GM23338 (cell line): ENCODE measurements around the gene DUSP21. TPM values are rescaled to one million over a fixed set of nuclear protein-coding genes. Genes with fewer than 3 reads are reported as not detected.

Experiments used
- ATAC-seq: fragments of 200-7000 bp; cut with Tn5 transposase; 3 replicates; pipeline ENCODE4 v1.9.1; 2020
- DNase-seq: peaks from one replicate; pipeline ENCODE4 v3.0.0-alpha.2; 2015; ENCODE audit warnings: low spot score
- H2AFZ ChIP-seq: fragments of 200-600 bp; sonication (generic); 2 replicates; pipeline ENCODE4 v1.8.0; 2016; ENCODE audit warnings: antibody characterized with exemption, mild to moderate bottlenecking, moderate library complexity
- H3F3A ChIP-seq: fragments of 200-600 bp; sonication (generic); replicated peaks from 2 replicates; pipeline ENCODE4 v1.8.0; 2017; ENCODE audit warnings: antibody characterized with exemption, mixed run types, low read depth
- H3K27ac ChIP-seq: fragments of 200-600 bp; sonication (generic); 2 replicates; pipeline ENCODE4 v1.6.1; 2016; ENCODE audit warnings: low read depth
- H3K27me3 ChIP-seq: fragments of 200-600 bp; sonication (generic); 2 replicates; pipeline ENCODE4 v1.8.0; 2016; ENCODE audit warnings: mild to moderate bottlenecking, mixed run types, moderate library complexity; ENCODE audit not compliant: insufficient read depth
- H3K36me3 ChIP-seq: fragments of 200-600 bp; sonication (generic); 2 replicates; pipeline ENCODE4 v1.8.0; 2016; ENCODE audit warnings: mild to moderate bottlenecking; ENCODE audit not compliant: insufficient read depth
- H3K4me1 ChIP-seq: fragments of 200-600 bp; sonication (generic); 2 replicates; pipeline ENCODE4 v1.8.0; 2016; ENCODE audit warnings: mild to moderate bottlenecking, moderate library complexity; ENCODE audit not compliant: insufficient read depth
- H3K4me2 ChIP-seq: fragments of 200-600 bp; sonication (generic); 2 replicates; pipeline ENCODE4 v1.7.1; 2017; ENCODE audit warnings: mixed run types
- H3K4me3 ChIP-seq: fragments of 200-600 bp; sonication (generic); 2 replicates; pipeline ENCODE4 v1.6.1; 2016; ENCODE audit warnings: mixed run types
- H3K79me2 ChIP-seq: fragments of 200-600 bp; sonication (generic); replicated peaks from 2 replicates; pipeline ENCODE4 v1.8.0; 2017; ENCODE audit warnings: mild to moderate bottlenecking; ENCODE audit not compliant: insufficient read depth
- H3K9me2 ChIP-seq: fragments of 200-600 bp; sonication (generic); 2 replicates; pipeline ENCODE4 v1.8.0; 2017; ENCODE audit not compliant: insufficient read depth
- H4K20me1 ChIP-seq: fragments of 200-600 bp; sonication (generic); replicated peaks from 2 replicates; pipeline ENCODE4 v1.8.0; 2017; ENCODE audit warnings: mild to moderate bottlenecking; ENCODE audit not compliant: insufficient read depth
- H3K27ac Mint-ChIP-seq: 2 replicates; pipeline ENCODE4 v1.8.0; 2020; ENCODE audit warnings: inconsistent platforms, mild to moderate bottlenecking, moderate library complexity, mixed read lengths
- H3K27me3 Mint-ChIP-seq: 3 replicates; pipeline ENCODE4 v1.8.0; 2022; ENCODE audit warnings: low read depth, mild to moderate bottlenecking, moderate library complexity, mixed read lengths, inconsistent platforms; ENCODE audit not compliant: insufficient read depth, poor library complexity
- H3K36me3 Mint-ChIP-seq: 3 replicates; pipeline ENCODE4 v1.8.0; 2021; ENCODE audit warnings: low read depth, mild to moderate bottlenecking, inconsistent platforms, moderate library complexity, mixed read lengths
- H3K4me1 Mint-ChIP-seq: 3 replicates; pipeline ENCODE4 v1.8.0; 2020; ENCODE audit warnings: mild to moderate bottlenecking, inconsistent platforms, mixed read lengths
- H3K4me3 Mint-ChIP-seq: 3 replicates; pipeline ENCODE4 v1.8.0; 2021; ENCODE audit warnings: moderate library complexity, mild to moderate bottlenecking, inconsistent platforms, mixed read lengths
- H3K9me3 Mint-ChIP-seq: 3 replicates; pipeline ENCODE4 v1.8.0; 2020; ENCODE audit warnings: moderate library complexity, mild to moderate bottlenecking, inconsistent platforms, mixed read lengths
- CREB1 ChIP-seq: fragments of 250-450 bp; sonication (Bioruptor Pico); IDR thresholded peaks from 2 replicates; pipeline ENCODE4 v1.5.0; 2020; ENCODE audit warnings: low read depth, mild to moderate bottlenecking, moderate library complexity
- EZH2 ChIP-seq: fragments of 200-600 bp; sonication (generic); IDR thresholded peaks from one replicate; pipeline ENCODE4 v1.8.0; 2017; ENCODE audit warnings: antibody characterized with exemption, mild to moderate bottlenecking, low read depth; ENCODE audit not compliant: unreplicated experiment
- JUNB ChIP-seq: IDR thresholded peaks from one replicate; pipeline ENCODE4 v1.6.1; 2016; ENCODE audit warnings: antibody characterized with exemption; ENCODE audit not compliant: unreplicated experiment
- NANOG ChIP-seq: IDR thresholded peaks from 2 replicates; pipeline ENCODE4 v1.6.1; 2016; ENCODE audit warnings: antibody characterized with exemption, borderline replicate concordance
- POLR2AphosphoS5 ChIP-seq: IDR thresholded peaks from 2 replicates; pipeline ENCODE4 v1.6.1; 2016; ENCODE audit warnings: antibody characterized with exemption, low read depth
- STAT1 ChIP-seq: IDR thresholded peaks from one replicate; pipeline ENCODE4 v1.6.1; 2016; ENCODE audit warnings: antibody characterized with exemption; ENCODE audit not compliant: unreplicated experiment
- ZNF331 ChIP-seq: fragments of 250-450 bp; sonication (Bioruptor Pico); IDR thresholded peaks from 2 replicates; pipeline ENCODE4 v1.5.0; 2020; ENCODE audit warnings: low read depth, mild to moderate bottlenecking, moderate library complexity
- polyA plus RNA-seq: library from polyadenylated mRNA; unstranded; fragments of >200 nt; fragmentation: Nextera tagmentation; extraction: Ambion mirVana; gene quantifications from 2 replicates; pipeline ENCODE4 v1.2.1, GENCODE V29; 2016
- total RNA-seq: library from RNA; depleted of rRNA; stranded (reverse); fragments of >200 nt; shearing (Covaris generic); gene quantifications from 2 replicates; pipeline ENCODE4 v1.2.3, GENCODE V29; 2014
- TF ChIP-seq, protein P1 (sequence below), 2 experiments: fragments of 200-600 bp in 1 of 2; sonication (generic) in 1 of 2; conservative IDR thresholded peaks; 2 replicates each; pipeline versions ENCODE4 v1.5.1 to v1.6.1; 2016 to 2017; ENCODE audit warnings: antibody characterized with exemption in 2 of 2, low read depth in 2 of 2, mild to moderate bottlenecking in 2 of 2, moderate library complexity in 1 of 2
- TF ChIP-seq, protein P2 (sequence below): IDR thresholded peaks from one replicate; pipeline ENCODE4 v1.6.1; 2018; ENCODE audit warnings: antibody characterized with exemption; ENCODE audit not compliant: unreplicated experiment
- TF ChIP-seq, protein P3 (sequence below): IDR thresholded peaks from 2 replicates; pipeline ENCODE4 v1.6.1; 2016; ENCODE audit warnings: antibody characterized with exemption

Gene DUSP21
- total and polyA plus RNA-seq, 2 experiments from 2014 or later = not detected

DNA sequence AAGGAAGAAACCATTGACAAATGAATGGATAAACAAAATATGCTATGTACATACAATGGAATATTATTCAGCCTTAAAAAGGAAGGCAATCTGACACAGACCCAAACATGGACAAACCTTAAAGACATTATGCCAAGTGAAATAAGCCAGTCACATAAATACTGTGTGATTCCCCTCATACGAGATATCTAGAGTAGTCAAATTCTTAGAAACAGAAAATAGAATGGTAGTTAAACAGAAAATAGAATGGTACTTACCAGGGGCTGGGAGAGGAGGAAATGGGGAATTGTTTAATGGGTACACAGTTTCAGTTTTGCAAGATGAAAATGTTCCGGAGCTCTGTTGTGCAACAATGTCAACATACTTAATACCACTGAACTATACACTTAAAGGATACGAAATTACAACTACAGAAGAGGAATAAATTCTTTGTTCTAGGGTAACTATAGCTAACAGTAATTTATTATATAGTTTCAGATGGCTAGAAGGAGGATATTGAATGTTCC lies 47.8 kb upstream of the DUSP21 start (continued):
- TF ChIP-seq, protein P1, sequence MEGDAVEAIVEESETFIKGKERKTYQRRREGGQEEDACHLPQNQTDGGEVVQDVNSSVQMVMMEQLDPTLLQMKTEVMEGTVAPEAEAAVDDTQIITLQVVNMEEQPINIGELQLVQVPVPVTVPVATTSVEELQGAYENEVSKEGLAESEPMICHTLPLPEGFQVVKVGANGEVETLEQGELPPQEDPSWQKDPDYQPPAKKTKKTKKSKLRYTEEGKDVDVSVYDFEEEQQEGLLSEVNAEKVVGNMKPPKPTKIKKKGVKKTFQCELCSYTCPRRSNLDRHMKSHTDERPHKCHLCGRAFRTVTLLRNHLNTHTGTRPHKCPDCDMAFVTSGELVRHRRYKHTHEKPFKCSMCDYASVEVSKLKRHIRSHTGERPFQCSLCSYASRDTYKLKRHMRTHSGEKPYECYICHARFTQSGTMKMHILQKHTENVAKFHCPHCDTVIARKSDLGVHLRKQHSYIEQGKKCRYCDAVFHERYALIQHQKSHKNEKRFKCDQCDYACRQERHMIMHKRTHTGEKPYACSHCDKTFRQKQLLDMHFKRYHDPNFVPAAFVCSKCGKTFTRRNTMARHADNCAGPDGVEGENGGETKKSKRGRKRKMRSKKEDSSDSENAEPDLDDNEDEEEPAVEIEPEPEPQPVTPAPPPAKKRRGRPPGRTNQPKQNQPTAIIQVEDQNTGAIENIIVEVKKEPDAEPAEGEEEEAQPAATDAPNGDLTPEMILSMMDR (conservative IDR thresholded peaks at IDR 0.05; ENCODE audit: low read depth in 2 of 2) = no peak

DNA sequence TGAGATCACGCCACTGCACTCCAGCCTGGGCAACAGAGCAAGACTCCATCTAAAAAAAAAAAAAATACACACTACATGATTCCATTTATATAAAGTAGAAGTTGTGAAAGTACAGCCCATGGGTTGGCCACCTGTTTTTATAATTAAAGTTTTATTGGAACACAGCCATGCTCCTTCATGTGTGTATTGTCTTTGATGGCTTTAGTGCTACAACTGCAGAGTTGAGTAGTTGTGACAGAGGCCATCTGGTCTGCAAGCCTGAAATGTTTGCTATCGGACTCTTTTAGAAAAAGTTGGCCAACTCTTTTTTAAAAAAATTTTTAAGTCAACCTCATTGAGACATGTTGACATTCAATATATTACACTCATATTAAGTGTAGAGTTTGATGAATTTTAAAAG lies 41.2 kb upstream of the DUSP21 start:
- Mint-ChIP-seq H3K4me3 (no peak overlapping the region), H3K27me3 (no peaks in the 10 kb centered on the region), H3K27ac (no peak overlapping the region), H3K9me3 (no peaks in the 10 kb centered on the region; the same call in 2 of the 3 replicates), H3K36me3 (no peaks in the 10 kb centered on the region), H3K4me1 (no peaks in the 10 kb centered on the region)
- Histone ChIP-seq H3K36me3 (no peaks in the 10 kb centered on the region), H4K20me1 (no peaks in the 10 kb centered on the region), H3K27ac (no peak overlapping the region), H3K9me2 (no peaks in the 10 kb centered on the region), H3K4me1 (no peaks in the 10 kb centered on the region), H3K79me2 (no peaks in the 10 kb centered on the region), H3K4me2 (no peak overlapping the region), H3K4me3 (no peak overlapping the region), H3K27me3 (no peaks in the 10 kb centered on the region), H2AFZ (no peak overlapping the region), H3F3A (no peaks in the 10 kb centered on the region)
- TF ChIP-seq, protein P2, sequence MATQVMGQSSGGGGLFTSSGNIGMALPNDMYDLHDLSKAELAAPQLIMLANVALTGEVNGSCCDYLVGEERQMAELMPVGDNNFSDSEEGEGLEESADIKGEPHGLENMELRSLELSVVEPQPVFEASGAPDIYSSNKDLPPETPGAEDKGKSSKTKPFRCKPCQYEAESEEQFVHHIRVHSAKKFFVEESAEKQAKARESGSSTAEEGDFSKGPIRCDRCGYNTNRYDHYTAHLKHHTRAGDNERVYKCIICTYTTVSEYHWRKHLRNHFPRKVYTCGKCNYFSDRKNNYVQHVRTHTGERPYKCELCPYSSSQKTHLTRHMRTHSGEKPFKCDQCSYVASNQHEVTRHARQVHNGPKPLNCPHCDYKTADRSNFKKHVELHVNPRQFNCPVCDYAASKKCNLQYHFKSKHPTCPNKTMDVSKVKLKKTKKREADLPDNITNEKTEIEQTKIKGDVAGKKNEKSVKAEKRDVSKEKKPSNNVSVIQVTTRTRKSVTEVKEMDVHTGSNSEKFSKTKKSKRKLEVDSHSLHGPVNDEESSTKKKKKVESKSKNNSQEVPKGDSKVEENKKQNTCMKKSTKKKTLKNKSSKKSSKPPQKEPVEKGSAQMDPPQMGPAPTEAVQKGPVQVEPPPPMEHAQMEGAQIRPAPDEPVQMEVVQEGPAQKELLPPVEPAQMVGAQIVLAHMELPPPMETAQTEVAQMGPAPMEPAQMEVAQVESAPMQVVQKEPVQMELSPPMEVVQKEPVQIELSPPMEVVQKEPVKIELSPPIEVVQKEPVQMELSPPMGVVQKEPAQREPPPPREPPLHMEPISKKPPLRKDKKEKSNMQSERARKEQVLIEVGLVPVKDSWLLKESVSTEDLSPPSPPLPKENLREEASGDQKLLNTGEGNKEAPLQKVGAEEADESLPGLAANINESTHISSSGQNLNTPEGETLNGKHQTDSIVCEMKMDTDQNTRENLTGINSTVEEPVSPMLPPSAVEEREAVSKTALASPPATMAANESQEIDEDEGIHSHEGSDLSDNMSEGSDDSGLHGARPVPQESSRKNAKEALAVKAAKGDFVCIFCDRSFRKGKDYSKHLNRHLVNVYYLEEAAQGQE = no peak
- TF ChIP-seq ZNF331 (CRISPR knock-in tag) (no peak), POLR2AphosphoS5 (no peak), JUNB (no peak), STAT1 (no peak), CREB1 (CRISPR knock-in tag) (no peak)
- ATAC-seq = no peak
- no peak for DNase-seq

DNA sequence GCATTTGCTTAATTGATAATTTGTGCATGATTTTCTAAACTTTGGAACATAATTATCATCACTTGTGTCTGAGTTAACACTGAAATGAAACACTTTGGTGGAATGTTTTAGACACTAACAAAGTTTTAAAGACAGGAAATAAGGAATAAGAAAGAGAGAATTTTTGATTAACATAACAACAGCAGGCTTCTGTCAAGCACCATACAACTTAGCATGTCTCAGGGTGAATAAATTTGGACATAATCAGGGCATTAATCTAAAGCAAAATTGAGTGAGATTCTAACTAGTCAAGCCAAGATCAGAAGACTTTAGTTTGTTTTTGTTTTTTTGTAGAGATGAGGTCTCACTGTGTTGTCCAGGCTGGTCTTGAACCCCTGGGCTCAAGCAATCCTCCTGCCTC lies 28.1 kb upstream of the DUSP21 start:
- Histone ChIP-seq H3K9me2 (no peaks in the 10 kb centered on the region), H3K4me1 (no peaks in the 10 kb centered on the region), H3K27ac (no peak overlapping the region), H3K79me2 (no peaks in the 10 kb centered on the region), H3K4me3 (no peak overlapping the region), H3F3A (no peaks in the 10 kb centered on the region), H3K27me3 (no peaks in the 10 kb centered on the region), H4K20me1 (no peaks in the 10 kb centered on the region), H2AFZ (no peak overlapping the region), H3K4me2 (no peak overlapping the region), H3K36me3 (no peaks in the 10 kb centered on the region)
- no peaks in the 10 kb centered on the region for H3K9me3 Mint-ChIP-seq
- no peaks in the 10 kb centered on the region for H3K36me3 Mint-ChIP-seq
- H3K4me3 Mint-ChIP-seq = no peak overlapping the region
- ATAC-seq = no peak
- no peaks in the 10 kb centered on the region for H3K4me1 Mint-ChIP-seq
- H3K27ac Mint-ChIP-seq = no peak overlapping the region
- no peak for DNase-seq
- H3K27me3 Mint-ChIP-seq = no peaks in the 10 kb centered on the region
- TF ChIP-seq NANOG = no peak
- no peak for TF ChIP-seq POLR2AphosphoS5
- no peak for TF ChIP-seq CREB1 (CRISPR knock-in tag)
- TF ChIP-seq STAT1 = no peak
- TF ChIP-seq ZNF331 (CRISPR knock-in tag) = no peak
- no peak for TF ChIP-seq EZH2
- TF ChIP-seq, protein P3, sequence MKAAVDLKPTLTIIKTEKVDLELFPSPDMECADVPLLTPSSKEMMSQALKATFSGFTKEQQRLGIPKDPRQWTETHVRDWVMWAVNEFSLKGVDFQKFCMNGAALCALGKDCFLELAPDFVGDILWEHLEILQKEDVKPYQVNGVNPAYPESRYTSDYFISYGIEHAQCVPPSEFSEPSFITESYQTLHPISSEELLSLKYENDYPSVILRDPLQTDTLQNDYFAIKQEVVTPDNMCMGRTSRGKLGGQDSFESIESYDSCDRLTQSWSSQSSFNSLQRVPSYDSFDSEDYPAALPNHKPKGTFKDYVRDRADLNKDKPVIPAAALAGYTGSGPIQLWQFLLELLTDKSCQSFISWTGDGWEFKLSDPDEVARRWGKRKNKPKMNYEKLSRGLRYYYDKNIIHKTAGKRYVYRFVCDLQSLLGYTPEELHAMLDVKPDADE = no peak
